Vagina (tissue), 2 donors: ENCODE measurements around the gene ZSCAN9. TPM values are rescaled to one million over a fixed set of nuclear protein-coding genes. Genes with fewer than 3 reads are reported as not detected.

Experiments used
- DNase-seq, 2 donors: peaks; one replicate each; pipeline ENCODE4 v3.0.0-alpha.2; 2017; ENCODE audit errors: extremely low spot score in 2 of 2
- H3K27ac ChIP-seq: fragments of 200-600 bp; sonication (generic); one replicate; pipeline ENCODE4 v1.5.1; 2019
- H3K27me3 ChIP-seq: fragments of 200-600 bp; sonication (generic); one replicate; pipeline ENCODE4 v1.5.1; 2019
- H3K36me3 ChIP-seq, 2 donors: fragments of 200-600 bp; sonication (generic); one replicate each; pipeline ENCODE4 v1.5.1; 2017 to 2019
- H3K4me1 ChIP-seq: fragments of 200-600 bp; sonication (generic); one replicate; pipeline ENCODE4 v1.5.1; 2019
- H3K4me3 ChIP-seq, 2 donors: fragments of 200-600 bp; sonication (generic); 1 replicate in 1 of 2; 2 replicates in 1 of 2; pipeline ENCODE4 v1.5.1; 2016 to 2019
- H3K9me3 ChIP-seq: fragments of 200-600 bp; sonication (generic); one replicate; pipeline ENCODE4 v1.5.1; 2019
- POLR2A ChIP-seq, 2 donors: fragments of 450-650 bp; IDR thresholded peaks; one replicate each; pipeline ENCODE4 v1.6.1; 2017; ENCODE audit warnings: antibody characterized with exemption in 2 of 2, mild to moderate bottlenecking in 2 of 2, moderate library complexity in 2 of 2
- POLR2AphosphoS5 ChIP-seq, 2 donors: sonication (generic); formaldehyde crosslinking; IDR thresholded peaks; one replicate each; pipeline ENCODE4 v1.9.0; 2017; ENCODE audit warnings: antibody characterized with exemption in 2 of 2, mild to moderate bottlenecking in 2 of 2, low read depth in 1 of 2; ENCODE audit not compliant: insufficient read depth in 1 of 2
- intact Hi-C: fragments of 100-400 bp; cut with DNase I; formaldehyde crosslinking; loops from one replicate; pipeline ENCODE4 v1.15.1; 2023
- total RNA-seq: library from RNA; depleted of rRNA; stranded (reverse); fragments of >200 nt; gene quantifications from one replicate; pipeline ENCODE4 v1.2.3, GENCODE V29; 2016
- TF ChIP-seq, protein P1 (sequence below), 3 experiments: fragments of 450-650 bp in 2 of 3; fragments of 200-600 bp in 1 of 3; sonication (generic) in 1 of 3; IDR thresholded peaks; one replicate each; pipeline ENCODE4 v1.5.1; 2017 to 2019; ENCODE audit warnings: antibody characterized with exemption in 3 of 3, mild to moderate bottlenecking in 2 of 3, moderate library complexity in 2 of 3

The ZSCAN9 gene
- total RNA-seq, 1 donor from 2014 or later, result 11.3 TPM

DNA sequence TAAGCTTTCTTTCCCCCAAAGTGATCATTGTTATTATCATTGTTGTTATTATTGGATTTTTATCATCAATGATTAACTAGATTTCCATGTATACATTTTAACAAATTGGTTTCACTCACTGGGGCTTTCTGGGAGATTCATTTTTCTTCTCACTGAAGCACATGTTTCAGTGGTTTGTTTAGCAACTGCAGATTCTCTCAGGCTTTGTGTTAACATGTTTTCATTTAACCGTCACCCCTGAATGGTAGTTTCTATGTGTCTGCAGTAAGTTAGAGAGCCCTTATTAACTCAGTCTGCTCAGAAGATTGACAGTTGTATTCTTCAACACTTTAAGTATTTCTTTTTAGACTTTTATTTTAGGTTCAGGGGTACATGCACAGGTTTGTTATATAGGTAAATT is 14.6 kb downstream of the ZSCAN9 start:
- H3K9me3 ChIP-seq, result no peaks in the 10 kb centered on the region
- H3K36me3 ChIP-seq, result peaks cover 0 to 13% of the 10 kb centered on the region in 2 donors
- no peak overlapping the region for H3K4me3 ChIP-seq
- intact Hi-C loops, result no loop called here
- no peaks in the 10 kb centered on the region for H3K27me3 ChIP-seq
- no peak for DNase-seq
- no peak overlapping the region for H3K27ac ChIP-seq
- TF ChIP-seq POLR2AphosphoS5 (IDR thresholded peaks at IDR 0.05; ENCODE audit: insufficient read depth in 1 of 2, low read depth in 1 of 2) (no peak), POLR2A (IDR thresholded peaks at IDR 0.05) (no peak)
- TF ChIP-seq, protein P1, sequence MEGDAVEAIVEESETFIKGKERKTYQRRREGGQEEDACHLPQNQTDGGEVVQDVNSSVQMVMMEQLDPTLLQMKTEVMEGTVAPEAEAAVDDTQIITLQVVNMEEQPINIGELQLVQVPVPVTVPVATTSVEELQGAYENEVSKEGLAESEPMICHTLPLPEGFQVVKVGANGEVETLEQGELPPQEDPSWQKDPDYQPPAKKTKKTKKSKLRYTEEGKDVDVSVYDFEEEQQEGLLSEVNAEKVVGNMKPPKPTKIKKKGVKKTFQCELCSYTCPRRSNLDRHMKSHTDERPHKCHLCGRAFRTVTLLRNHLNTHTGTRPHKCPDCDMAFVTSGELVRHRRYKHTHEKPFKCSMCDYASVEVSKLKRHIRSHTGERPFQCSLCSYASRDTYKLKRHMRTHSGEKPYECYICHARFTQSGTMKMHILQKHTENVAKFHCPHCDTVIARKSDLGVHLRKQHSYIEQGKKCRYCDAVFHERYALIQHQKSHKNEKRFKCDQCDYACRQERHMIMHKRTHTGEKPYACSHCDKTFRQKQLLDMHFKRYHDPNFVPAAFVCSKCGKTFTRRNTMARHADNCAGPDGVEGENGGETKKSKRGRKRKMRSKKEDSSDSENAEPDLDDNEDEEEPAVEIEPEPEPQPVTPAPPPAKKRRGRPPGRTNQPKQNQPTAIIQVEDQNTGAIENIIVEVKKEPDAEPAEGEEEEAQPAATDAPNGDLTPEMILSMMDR (IDR thresholded peaks at IDR 0.05), result no peak
- H3K4me1 ChIP-seq, result no peaks in the 10 kb centered on the region

DNA sequence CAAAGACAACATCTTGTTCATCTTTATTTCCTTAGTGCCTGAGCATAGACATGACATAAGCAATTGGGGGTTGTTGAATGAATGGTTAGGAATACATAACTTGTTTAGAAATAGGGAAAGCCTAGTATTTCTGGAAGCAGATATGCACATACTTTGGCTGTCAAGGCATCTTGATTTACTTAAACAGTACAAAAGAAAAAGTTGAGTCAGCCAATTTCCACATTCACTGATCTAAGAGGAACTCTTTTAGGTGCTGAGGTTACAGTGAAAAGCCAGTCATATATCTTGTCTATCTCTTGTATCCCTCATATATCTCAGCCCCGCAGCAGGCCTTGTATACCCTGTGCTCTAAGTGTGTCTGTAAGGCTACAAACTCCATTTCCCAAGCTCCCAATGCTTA is 15.4 kb downstream of the ZSCAN9 start:
- DNase-seq, result no peak
- Histone ChIP-seq H3K9me3 (no peaks in the 10 kb centered on the region), H3K4me1 (no peaks in the 10 kb centered on the region), H3K36me3 (peaks cover 0 to 16% of the 10 kb centered on the region in 2 donors), H3K4me3 (no peak overlapping the region), H3K27me3 (no peaks in the 10 kb centered on the region), H3K27ac (no peak overlapping the region)
- TF ChIP-seq POLR2A (IDR thresholded peaks at IDR 0.05) (no peak), POLR2AphosphoS5 (IDR thresholded peaks at IDR 0.05; ENCODE audit: insufficient read depth in 1 of 2, low read depth in 1 of 2) (no peak)
- TF ChIP-seq, protein P1 (IDR thresholded peaks at IDR 0.05), result no peak
- intact Hi-C loops, result no loop called here

DNA sequence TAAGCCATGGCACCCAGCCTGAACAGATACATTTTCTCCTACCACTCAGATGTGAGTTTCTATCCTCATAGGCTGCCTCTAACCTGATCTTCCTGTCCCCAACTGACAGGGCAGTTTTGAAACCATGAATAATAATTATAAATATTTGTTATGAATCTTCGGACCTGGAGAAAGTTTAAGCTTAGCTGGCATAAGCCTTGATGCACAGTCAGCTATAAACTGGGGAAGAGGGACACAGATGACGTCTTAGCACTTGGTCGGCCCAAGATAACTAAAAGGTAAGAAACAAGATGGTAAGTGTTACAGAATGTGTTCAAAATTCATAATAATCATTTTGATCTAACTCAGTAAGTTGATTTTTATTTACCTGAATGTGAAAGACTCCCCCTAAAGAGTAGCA is 18.9 kb downstream of the ZSCAN9 start:
- no peak for DNase-seq
- Histone ChIP-seq H3K4me1 (no peaks in the 10 kb centered on the region), H3K9me3 (no peaks in the 10 kb centered on the region), H3K27me3 (no peaks in the 10 kb centered on the region), H3K27ac (no peak overlapping the region), H3K4me3 (no peak overlapping the region), H3K36me3 (peaks cover 0 to 46% of the 10 kb centered on the region in 2 donors)
- TF ChIP-seq, protein P1 (IDR thresholded peaks at IDR 0.05), result no peak
- TF ChIP-seq POLR2AphosphoS5 (IDR thresholded peaks at IDR 0.05; ENCODE audit: insufficient read depth in 1 of 2, low read depth in 1 of 2) (no peak), POLR2A (IDR thresholded peaks at IDR 0.05) (no peak)
- intact Hi-C loops, result no loop called here

DNA sequence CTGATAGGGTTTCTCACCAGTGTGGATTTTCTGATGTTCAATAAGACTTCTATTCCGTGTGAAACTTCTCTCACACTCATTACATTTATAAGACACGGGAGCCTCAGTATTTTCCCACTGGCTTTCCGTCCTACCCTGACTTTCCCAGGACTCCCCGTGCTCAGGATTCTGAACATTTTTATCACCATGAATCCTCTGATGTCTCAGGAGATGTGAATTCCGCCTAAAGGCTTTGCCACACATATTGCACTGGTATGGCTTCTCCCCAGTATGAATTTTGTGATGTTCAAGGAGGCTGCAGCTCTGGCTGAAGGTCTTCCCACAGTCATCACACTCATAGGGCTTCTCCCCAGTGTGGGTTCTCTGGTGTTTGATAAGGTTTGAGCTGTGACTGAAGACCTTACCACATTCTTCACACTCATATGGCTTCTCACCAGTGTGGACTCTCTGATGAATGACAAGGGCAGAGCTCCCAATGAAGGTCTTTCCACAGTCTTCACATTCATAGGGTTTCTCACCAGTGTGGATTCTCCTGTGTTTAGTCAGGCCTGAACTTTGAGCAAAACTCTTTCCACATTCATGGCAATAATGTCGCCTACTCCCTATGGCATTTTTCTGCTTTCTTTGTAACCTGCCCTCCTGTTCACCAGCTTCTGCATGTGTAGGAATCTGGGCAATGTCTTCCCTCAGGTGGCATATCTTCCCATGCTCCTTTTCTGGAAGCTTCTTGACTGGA is 20.3 kb downstream of the ZSCAN9 start:
- Histone ChIP-seq H3K9me3 (no peaks in the 10 kb centered on the region), H3K4me1 (peaks cover 5% of the 10 kb centered on the region), H3K27ac (no peak overlapping the region), H3K36me3 (peaks cover 0 to 50% of the 10 kb centered on the region in 2 donors), H3K27me3 (no peaks in the 10 kb centered on the region), H3K4me3 (no peak overlapping the region)
- TF ChIP-seq, protein P1 (IDR thresholded peaks at IDR 0.05), result no peak
- TF ChIP-seq POLR2AphosphoS5 (IDR thresholded peaks at IDR 0.05; ENCODE audit: insufficient read depth in 1 of 2, low read depth in 1 of 2) (no peak), POLR2A (IDR thresholded peaks at IDR 0.05) (no peak)
- no peak for DNase-seq
- intact Hi-C loops, result no loop called here

DNA sequence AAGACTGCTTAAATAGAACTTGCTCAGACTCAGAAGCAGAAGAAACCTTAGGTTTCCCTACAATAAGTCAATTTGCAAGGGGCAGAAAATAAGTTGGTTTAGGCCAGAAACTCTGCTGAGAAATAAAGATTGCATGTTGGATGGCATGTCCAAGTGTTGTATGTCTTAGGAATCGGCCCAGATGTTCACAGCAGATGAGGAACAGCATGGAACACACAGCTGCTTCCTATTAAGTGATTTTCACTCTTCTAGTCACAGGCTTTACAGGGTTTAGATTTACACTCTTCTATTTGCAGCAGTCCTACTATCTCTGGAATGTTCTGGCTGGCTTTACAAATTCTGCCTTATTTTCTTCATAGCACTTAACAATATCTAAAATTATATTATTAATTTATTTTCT is 23.8 kb downstream of the ZSCAN9 start:
- Histone ChIP-seq H3K4me1 (peaks cover 25% of the 10 kb centered on the region), H3K36me3 (peaks cover 0 to 44% of the 10 kb centered on the region in 2 donors), H3K27ac (no peak overlapping the region), H3K27me3 (no peaks in the 10 kb centered on the region), H3K9me3 (no peaks in the 10 kb centered on the region), H3K4me3 (no peak overlapping the region)
- intact Hi-C loops, result no loop called here
- DNase-seq, result no peak
- TF ChIP-seq POLR2AphosphoS5 (IDR thresholded peaks at IDR 0.05; ENCODE audit: insufficient read depth in 1 of 2, low read depth in 1 of 2), result no peak
- TF ChIP-seq, protein P1 (IDR thresholded peaks at IDR 0.05), result no peak
- no peak for TF ChIP-seq POLR2A (IDR thresholded peaks at IDR 0.05)
